HCT116 (cell line): Measurements from ENCODE around the gene HPCA. TPM values are rescaled to one million over a fixed set of nuclear protein-coding genes. Genes with fewer than 3 reads are reported as not detected.

Experiments
- ATAC-seq: fragments of 200-7000 bp; cut with Tn5 transposase; 2 replicates; pipeline ENCODE4 v1.9.1; 2020; ENCODE audit warnings: mild to moderate bottlenecking, moderate library complexity
- BruUV-seq: library from RNA; stranded (reverse); fragments of 400-500 nt; replicated peaks from 2 replicates; lab custom pipeline; 2021; lab: Mats Ljungman, UMichigan
- CTCF ChIA-PET: fragments of 300-600 bp; sonication (Branson Sonifier 250); formaldehyde crosslinking; loops from one replicate; lab custom pipeline; 2021; ENCODE audit warnings: antibody characterized with exemption; lab: Charles Lee
- POLR2A ChIA-PET: fragments of 300-600, 350-600 bp; sonication (Branson Sonifier 250); formaldehyde crosslinking; loops from one replicate; lab custom pipeline; 2021; ENCODE audit warnings: antibody characterized with exemption; lab: Charles Lee
- RAD21 ChIA-PET, 2 experiments: fragments of 300-600 bp; sonication (Branson Sonifier 250); formaldehyde crosslinking; loops; one replicate each; lab custom pipeline; 2023; ENCODE audit warnings: low total read pairs in 2 of 2; ENCODE audit not compliant: uncharacterized antibody in 2 of 2, unreplicated experiment in 2 of 2, low non-redundant PET in 1 of 2; lab: Charles Lee
- DNase-seq: peaks from one replicate; pipeline ENCODE4 v3.0.0-alpha.2; 2010; ENCODE audit warnings: low read depth, low spot score
- H2AFZ ChIP-seq: fragments of 200-600 bp; shearing (Covaris generic), sonication (generic); 2 replicates; pipeline ENCODE4 v1.6.1; 2017; ENCODE audit warnings: low read depth, mixed run types, mixed read lengths, antibody characterized with exemption, low read length; ENCODE audit not compliant: poor library complexity, severe bottlenecking
- H3K27ac ChIP-seq: 2 replicates; pipeline ENCODE4 v1.5.1; 2012; ENCODE audit warnings: low read depth, low read length
- H3K27me3 ChIP-seq: fragments of 200-600 bp; sonication (generic); 2 replicates; pipeline ENCODE4 v1.6.1; 2016; ENCODE audit warnings: mixed run types, low read length, mixed read lengths; ENCODE audit not compliant: insufficient read depth
- H3K36me3 ChIP-seq, 2 experiments: fragments of 200-500 bp in 1 of 2; fragments of 200-600 bp in 1 of 2; sonication (Bioruptor generic) in 1 of 2; sonication (generic) in 1 of 2; 2 replicates each; pipeline versions ENCODE4 v1.5.1 to v1.6.1; 2014 to 2016; ENCODE audit warnings: low read length in 2 of 2, inconsistent platforms in 1 of 2, mixed read lengths in 1 of 2, mixed run types in 1 of 2; ENCODE audit not compliant: insufficient read depth in 2 of 2, control insufficient read depth in 1 of 2
- H3K4me1 ChIP-seq, 2 experiments: fragments of 200-600 bp in 1 of 2; sonication (generic) in 1 of 2; 2 replicates each; pipeline versions ENCODE4 v1.5.1 to v1.6.1; 2012 to 2017; ENCODE audit warnings: low read length in 2 of 2, inconsistent platforms in 1 of 2, mild to moderate bottlenecking in 1 of 2, mixed read lengths in 1 of 2, mixed run types in 1 of 2, moderate library complexity in 1 of 2; ENCODE audit not compliant: insufficient read depth in 2 of 2, control insufficient read depth in 1 of 2
- H3K4me2 ChIP-seq: fragments of 200-600 bp; sonication (generic); 2 replicates; pipeline ENCODE4 v1.6.1; 2017; ENCODE audit warnings: mixed run types, low read length, mixed read lengths
- H3K4me3 ChIP-seq, 2 experiments: fragments of 200-600 bp in 1 of 2; sonication (generic) in 1 of 2; replicated peaks in 1 of 2; 2 replicates each; pipeline ENCODE4 v1.5.1; 2011 to 2016; ENCODE audit warnings: low read length in 2 of 2, control low read depth in 1 of 2, low read depth in 1 of 2, mild to moderate bottlenecking in 1 of 2, mixed read lengths in 1 of 2, mixed run types in 1 of 2
- H3K79me2 ChIP-seq: fragments of 200-600 bp; sonication (generic); 2 replicates; pipeline ENCODE4 v1.6.1; 2017; ENCODE audit warnings: mild to moderate bottlenecking, mixed run types, low read length, moderate library complexity, mixed read lengths; ENCODE audit not compliant: insufficient read depth
- H3K9ac ChIP-seq: fragments of 200-600 bp; sonication (generic); 2 replicates; pipeline ENCODE4 v1.6.1; 2016; ENCODE audit warnings: low read length, mixed read lengths
- H3K9me2 ChIP-seq: fragments of 200-600 bp; sonication (generic), shearing (Covaris generic); 2 replicates; pipeline ENCODE4 v1.6.1; 2017; ENCODE audit warnings: mixed run types, mild to moderate bottlenecking, moderate library complexity; ENCODE audit not compliant: insufficient read depth
- H3K9me3 ChIP-seq, 2 experiments: fragments of 200-500 bp in 1 of 2; fragments of 200-600 bp in 1 of 2; sonication (Bioruptor generic) in 1 of 2; sonication (generic) in 1 of 2; 2 replicates each; pipeline ENCODE4 v1.6.1; 2014 to 2017; ENCODE audit warnings: low read length in 2 of 2, mixed read lengths in 2 of 2, inconsistent platforms in 1 of 2, low read depth in 1 of 2, mild to moderate bottlenecking in 1 of 2, mixed run types in 1 of 2, moderate library complexity in 1 of 2; ENCODE audit not compliant: control insufficient read depth in 1 of 2, insufficient read depth in 1 of 2
- H4K20me1 ChIP-seq: fragments of 200-600 bp; sonication (generic), shearing (Covaris generic); 2 replicates; pipeline ENCODE4 v1.6.1; 2017; ENCODE audit warnings: mixed run types, mild to moderate bottlenecking, moderate library complexity; ENCODE audit not compliant: insufficient read depth
- ATF3 ChIP-seq: IDR thresholded peaks from 2 replicates; pipeline ENCODE4 v1.6.1; 2012
- CBX3 ChIP-seq: IDR thresholded peaks from 2 replicates; pipeline ENCODE4 v1.6.1; 2012; ENCODE audit warnings: low read depth
- EGR1 ChIP-seq: IDR thresholded peaks from 2 replicates; pipeline ENCODE4 v1.6.1; 2012; ENCODE audit warnings: low read depth
- POLR2A ChIP-seq: IDR thresholded peaks from 2 replicates; pipeline ENCODE4 v1.7.0; 2011; ENCODE audit warnings: borderline replicate concordance; ENCODE audit not compliant: insufficient read depth, insufficient read length; ENCODE audit errors: extremely low read depth
- RAD21 ChIP-seq: IDR thresholded peaks from 2 replicates; pipeline ENCODE4 v1.6.1; 2012; ENCODE audit warnings: low read depth, mild to moderate bottlenecking
- ZFX ChIP-seq: fragments of 450-650 bp; IDR thresholded peaks from 2 replicates; pipeline ENCODE4 v1.6.1; 2017
- ZNF274 ChIP-seq: fragments of 200-500 bp; sonication (Bioruptor generic); IDR thresholded peaks from 2 replicates; pipeline ENCODE4 v1.6.1; 2014; ENCODE audit warnings: mild to moderate bottlenecking, low read depth, low read length, inconsistent platforms
- intact Hi-C: fragments of 100-400 bp; cut with micrococcal nuclease; formaldehyde crosslinking; loops from 2 replicates; pipeline ENCODE4 v1.10.0; 2022
- total RNA-seq: library from RNA; stranded (reverse); gene quantifications from one replicate; pipeline ENCODE4 v1.2.1, GENCODE V29; 2021; ENCODE audit not compliant: unreplicated experiment

The HPCA gene
- total RNA-seq, 1 experiment from 2014 or later = 0.15 TPM

- no peak overlapping the region for H3K4me2 ChIP-seq
- no peak overlapping the region for H2AFZ ChIP-seq
- no peak overlapping the region for H3K27ac ChIP-seq
- no peaks in the 10 kb centered on the region for H3K27me3 ChIP-seq
- no peak for ATAC-seq
- RAD21 ChIA-PET = interaction anchor here in 1 of 2 experiments (0.7 kb wide), 1 partner anchor 1977 kb away, joined by 3 read pairs; no protein-coding TSS in a partner anchor
- H3K9ac ChIP-seq = no peak overlapping the region
- intact Hi-C loops = no loop called here
- POLR2A ChIA-PET = interaction anchor here (2.2 kb wide), 1 partner anchor 20 kb away, joined by 5 read pairs; the partner anchor contains the start of gene RNF19B
- no peaks in the 10 kb centered on the region for H4K20me1 ChIP-seq
- H3K79me2 ChIP-seq = peaks cover 4% of the 10 kb centered on the region; the same call in 1 of the 2 replicates
- no peak for DNase-seq
- no peaks in the 10 kb centered on the region for H3K9me2 ChIP-seq
- CTCF ChIA-PET = interaction anchor here (1.5 kb wide), 1 partner anchor 63 kb away, joined by 3 read pairs; no protein-coding TSS in a partner anchor
- peaks cover 7 to 10% of the 10 kb centered on the region in 2 experiments for H3K4me1 ChIP-seq
- H3K36me3 ChIP-seq = peaks cover 5 to 21% of the 10 kb centered on the region in 2 experiments
- H3K9me3 ChIP-seq = no peaks in the 10 kb centered on the region
- no peak overlapping the region for H3K4me3 ChIP-seq
- no TSS peak for BruUV-seq
- no peak for TF ChIP-seq POLR2A
- no peak for TF ChIP-seq CBX3
- no peak for TF ChIP-seq ZNF274
- TF ChIP-seq ATF3 = no peak
- no peak for TF ChIP-seq EGR1
- TF ChIP-seq RAD21 = no peak
- TF ChIP-seq ZFX = no peak
These were observed 57.9 kb downstream of the HPCA start for GRCh38 chr1:32944180-32944579.

Other genes starting within 250 kb of the HPCA start
- gene ZBTB8OS, start 235.9 kb upstream of the HPCA start, total RNA-seq = 49.2 TPM
- gene RBBP4, start 235.3 kb upstream of the HPCA start, total RNA-seq = 279 TPM
- 1.3 TPM for gene SYNC, start 183.7 kb upstream of the HPCA start, total RNA-seq
- gene YARS1, start 69.1 kb upstream of the HPCA start, total RNA-seq = 244 TPM
- 38.2 TPM for gene S100PBP, start 68.8 kb upstream of the HPCA start, total RNA-seq
- gene FNDC5, start 15.6 kb upstream of the HPCA start, total RNA-seq = not detected
- gene TMEM54, start 14.9 kb downstream of the HPCA start, total RNA-seq = 121 TPM
- gene RNF19B, start 78.3 kb downstream of the HPCA start, total RNA-seq = 22.5 TPM
- 233 TPM for gene AK2, start 150.4 kb downstream of the HPCA start, total RNA-seq
- 7.8 TPM for gene AZIN2, start 194.7 kb downstream of the HPCA start, total RNA-seq